Measurements from ENCODE around the gene ATP8A2. TPM values are rescaled to one million over a fixed set of nuclear protein-coding genes. Genes with fewer than 3 reads are reported as not detected.

ATP8A2 gene
- total and polyA plus RNA-seq, 4 donors: 0.13 to 0.29 (median 0.24) TPM; not detected in 1

- no peaks in the 10 kb centered on the region for H3K36me3 ChIP-seq (ENCODE audit: control insufficient read depth in 1 of 2, insufficient read depth in 2 of 2, low read length in 1 of 2)
- H3K4me3 ChIP-seq (ENCODE audit: low read length in 2 of 2): no peak overlapping the region
- DNase-seq: no peak
- H3K27ac ChIP-seq (ENCODE audit: low read depth in 1 of 2, low read length in 2 of 2): no peak overlapping the region
- intact Hi-C loops (cut with DNase I): no loop called here
- H3K4me1 ChIP-seq (ENCODE audit: control insufficient read depth in 1 of 2, insufficient read depth in 2 of 2, low read length in 2 of 2): no peaks in the 10 kb centered on the region
- no peaks in the 10 kb centered on the region for H3K9me3 ChIP-seq (ENCODE audit: control insufficient read depth, low read length)
- H3K27me3 ChIP-seq (ENCODE audit: control insufficient read depth in 1 of 2, insufficient read depth in 2 of 2, low read length in 1 of 2): no peaks in the 10 kb centered on the region
- WGBS, 2 donors: 73 to 83% methylated on average over 1 of the region's 1 CpG
- no peak for ATAC-seq (ENCODE audit: low FRiP score)
These were observed 215.7 kb downstream of the ATP8A2 start for GRCh38 chr13:25587326-25587980.

GRCh38 chr13:25588336-25589060 is 216.7 kb downstream of the ATP8A2 start:
- Histone ChIP-seq H3K27ac (ENCODE audit: low read depth in 1 of 2, low read length in 2 of 2) (no peak overlapping the region), H3K4me1 (ENCODE audit: control insufficient read depth in 1 of 2, insufficient read depth in 2 of 2, low read length in 2 of 2) (no peaks in the 10 kb centered on the region), H3K36me3 (ENCODE audit: control insufficient read depth in 1 of 2, insufficient read depth in 2 of 2, low read length in 1 of 2) (no peaks in the 10 kb centered on the region), H3K4me3 (ENCODE audit: low read length in 2 of 2) (no peak overlapping the region), H3K27me3 (ENCODE audit: control insufficient read depth in 1 of 2, insufficient read depth in 2 of 2, low read length in 1 of 2) (no peaks in the 10 kb centered on the region), H3K9me3 (ENCODE audit: control insufficient read depth, low read length) (no peaks in the 10 kb centered on the region)
- no peak for DNase-seq
- 84 to 88% methylated on average over 12 of the region's 12 CpGs for WGBS, 2 donors
- intact Hi-C loops (cut with DNase I): no loop called here
- no peak for ATAC-seq (ENCODE audit: low FRiP score)

GRCh38 chr13:25598421-25598820 is 226.6 kb downstream of the ATP8A2 start:
- DNase-seq (no peak), ATAC-seq (ENCODE audit: low FRiP score) (no peak)
- 64 to 74% methylated on average over 2 of the region's 2 CpGs for WGBS, 2 donors
- Histone ChIP-seq H3K4me1 (ENCODE audit: control insufficient read depth in 1 of 2, insufficient read depth in 2 of 2, low read length in 2 of 2) (no peaks in the 10 kb centered on the region), H3K27me3 (ENCODE audit: control insufficient read depth in 1 of 2, insufficient read depth in 2 of 2, low read length in 1 of 2) (no peaks in the 10 kb centered on the region), H3K4me3 (ENCODE audit: low read length in 2 of 2) (no peak overlapping the region), H3K9me3 (ENCODE audit: control insufficient read depth, low read length) (no peaks in the 10 kb centered on the region), H3K36me3 (ENCODE audit: control insufficient read depth in 1 of 2, insufficient read depth in 2 of 2, low read length in 1 of 2) (no peaks in the 10 kb centered on the region), H3K27ac (ENCODE audit: low read depth in 1 of 2, low read length in 2 of 2) (no peak overlapping the region)
- intact Hi-C loops (cut with DNase I): no loop called here

GRCh38 chr13:25602176-25602575 is 230.4 kb downstream of the ATP8A2 start:
- intact Hi-C loops (cut with DNase I): no loop called here
- DNase-seq (no peak), ATAC-seq (ENCODE audit: low FRiP score) (no peak)
- no peak overlapping the region for H3K27ac ChIP-seq (ENCODE audit: low read depth in 1 of 2, low read length in 2 of 2)
- H3K9me3 ChIP-seq (ENCODE audit: control insufficient read depth, low read length): no peaks in the 10 kb centered on the region
- 55 to 60% methylated on average over 2 of the region's 2 CpGs for WGBS, 2 donors
- H3K36me3 ChIP-seq (ENCODE audit: control insufficient read depth in 1 of 2, insufficient read depth in 2 of 2, low read length in 1 of 2): no peaks in the 10 kb centered on the region
- no peaks in the 10 kb centered on the region for H3K27me3 ChIP-seq (ENCODE audit: control insufficient read depth in 1 of 2, insufficient read depth in 2 of 2, low read length in 1 of 2)
- no peak overlapping the region for H3K4me3 ChIP-seq (ENCODE audit: low read length in 2 of 2)
- H3K4me1 ChIP-seq (ENCODE audit: control insufficient read depth in 1 of 2, insufficient read depth in 2 of 2, low read length in 2 of 2): no peaks in the 10 kb centered on the region

GRCh38 chr13:25604106-25604505 is 232.3 kb downstream of the ATP8A2 start:
- Histone ChIP-seq H3K27me3 (ENCODE audit: control insufficient read depth in 1 of 2, insufficient read depth in 2 of 2, low read length in 1 of 2) (no peaks in the 10 kb centered on the region), H3K36me3 (ENCODE audit: control insufficient read depth in 1 of 2, insufficient read depth in 2 of 2, low read length in 1 of 2) (no peaks in the 10 kb centered on the region), H3K9me3 (ENCODE audit: control insufficient read depth, low read length) (no peaks in the 10 kb centered on the region), H3K4me3 (ENCODE audit: low read length in 2 of 2) (no peak overlapping the region), H3K27ac (ENCODE audit: low read depth in 1 of 2, low read length in 2 of 2) (no peak overlapping the region), H3K4me1 (ENCODE audit: control insufficient read depth in 1 of 2, insufficient read depth in 2 of 2, low read length in 2 of 2) (no peaks in the 10 kb centered on the region)
- ATAC-seq (ENCODE audit: low FRiP score) (no peak), DNase-seq (no peak)
- 58 to 74% methylated on average over 1 of the region's 1 CpG for WGBS, 2 donors
- intact Hi-C loops (cut with DNase I): no loop called here

GRCh38 chr13:25607096-25607495 is 235.3 kb downstream of the ATP8A2 start:
- no peaks in the 10 kb centered on the region for H3K27me3 ChIP-seq (ENCODE audit: control insufficient read depth in 1 of 2, insufficient read depth in 2 of 2, low read length in 1 of 2)
- ATAC-seq (ENCODE audit: low FRiP score) (no peak), DNase-seq (no peak)
- no peaks in the 10 kb centered on the region for H3K36me3 ChIP-seq (ENCODE audit: control insufficient read depth in 1 of 2, insufficient read depth in 2 of 2, low read length in 1 of 2)
- H3K27ac ChIP-seq (ENCODE audit: low read depth in 1 of 2, low read length in 2 of 2): no peak overlapping the region
- H3K4me1 ChIP-seq (ENCODE audit: control insufficient read depth in 1 of 2, insufficient read depth in 2 of 2, low read length in 2 of 2): no peaks in the 10 kb centered on the region
- no peak overlapping the region for H3K4me3 ChIP-seq (ENCODE audit: low read length in 2 of 2)
- intact Hi-C loops (cut with DNase I): no loop called here
- 85% methylated on average over 7 of the region's 7 CpGs for WGBS, 2 donors
- no peaks in the 10 kb centered on the region for H3K9me3 ChIP-seq (ENCODE audit: control insufficient read depth, low read length)

- Histone ChIP-seq H3K36me3 (ENCODE audit: control insufficient read depth in 1 of 2, insufficient read depth in 2 of 2, low read length in 1 of 2) (no peaks in the 10 kb centered on the region), H3K27me3 (ENCODE audit: control insufficient read depth in 1 of 2, insufficient read depth in 2 of 2, low read length in 1 of 2) (no peaks in the 10 kb centered on the region), H3K9me3 (ENCODE audit: control insufficient read depth, low read length) (no peaks in the 10 kb centered on the region), H3K4me3 (ENCODE audit: low read length in 2 of 2) (no peak overlapping the region), H3K4me1 (ENCODE audit: control insufficient read depth in 1 of 2, insufficient read depth in 2 of 2, low read length in 2 of 2) (no peaks in the 10 kb centered on the region), H3K27ac (ENCODE audit: low read depth in 1 of 2, low read length in 2 of 2) (no peak overlapping the region)
- intact Hi-C loops (cut with DNase I): no loop called here
- DNase-seq (no peak), ATAC-seq (ENCODE audit: low FRiP score) (no peak)
- 43 to 64% methylated on average over 2 of the region's 2 CpGs for WGBS, 2 donors
These were observed 236.4 kb downstream of the ATP8A2 start for GRCh38 chr13:25608181-25608580.

- Histone ChIP-seq H3K4me1 (ENCODE audit: control insufficient read depth in 1 of 2, insufficient read depth in 2 of 2, low read length in 2 of 2) (no peaks in the 10 kb centered on the region), H3K27me3 (ENCODE audit: control insufficient read depth in 1 of 2, insufficient read depth in 2 of 2, low read length in 1 of 2) (no peaks in the 10 kb centered on the region), H3K27ac (ENCODE audit: low read depth in 1 of 2, low read length in 2 of 2) (no peak overlapping the region), H3K9me3 (ENCODE audit: control insufficient read depth, low read length) (peaks cover 2% of the 10 kb centered on the region), H3K4me3 (ENCODE audit: low read length in 2 of 2) (no peak overlapping the region), H3K36me3 (ENCODE audit: control insufficient read depth in 1 of 2, insufficient read depth in 2 of 2, low read length in 1 of 2) (no peaks in the 10 kb centered on the region)
- intact Hi-C loops (cut with DNase I): no loop called here
- no peak for ATAC-seq (ENCODE audit: low FRiP score)
- DNase-seq: no peak
- WGBS, 2 donors: 31 to 46% methylated on average over 1 of the region's 1 CpG
These were observed 244.9 kb downstream of the ATP8A2 start for GRCh38 chr13:25616674-25617073.

GRCh38 chr13:25619897-25620296 is 248.1 kb downstream of the ATP8A2 start:
- WGBS, 2 donors: 53 to 68% methylated on average over 5 of the region's 5 CpGs
- Histone ChIP-seq H3K27me3 (ENCODE audit: control insufficient read depth in 1 of 2, insufficient read depth in 2 of 2, low read length in 1 of 2) (no peaks in the 10 kb centered on the region), H3K9me3 (ENCODE audit: control insufficient read depth, low read length) (peaks cover 2% of the 10 kb centered on the region), H3K27ac (ENCODE audit: low read depth in 1 of 2, low read length in 2 of 2) (no peak overlapping the region), H3K36me3 (ENCODE audit: control insufficient read depth in 1 of 2, insufficient read depth in 2 of 2, low read length in 1 of 2) (no peaks in the 10 kb centered on the region), H3K4me1 (ENCODE audit: control insufficient read depth in 1 of 2, insufficient read depth in 2 of 2, low read length in 2 of 2) (no peaks in the 10 kb centered on the region), H3K4me3 (ENCODE audit: low read length in 2 of 2) (no peak overlapping the region)
- no peak for DNase-seq
- ATAC-seq (ENCODE audit: low FRiP score): no peak
- intact Hi-C loops (cut with DNase I): no loop called here
